T-helper 1 cell (primary cell): ENCODE measurements around the gene CDX2.
A peak's percentile ranks its signal among the peaks of the same experiment; 100 is the strongest.
"Not testable (repeated sequence)": the region's sequence is repeated elsewhere in the genome, so short reads cannot be mapped to it uniquely, and the experiment has no call there.

ENCODE experiments used
- DNase-seq, 5 donors: peaks; one replicate each; pipeline ENCODE4 v3.0.0-alpha.2; 2012 to 2020

The CDX2 gene

GRCh38 chr13:27964206-27964605, 4.9 kb downstream of the CDX2 start:
- DNase-seq: not testable (repeated sequence)

- DNase-seq: no peak
Measured at GRCh38 chr13:27963491-27963890, 5.6 kb downstream of the CDX2 start.

- DNase-seq: no peak
Measured at GRCh38 chr13:27962982-27963381, 6.1 kb downstream of the CDX2 start.

GRCh38 chr13:27962128-27962841, 6.8 kb downstream of the CDX2 start:
- DNase-seq: no peak

- no peak for DNase-seq
Measured at GRCh38 chr13:27961227-27962085, 7.7 kb downstream of the CDX2 start.

- peak in 1 of 5 donors; percentile 32 for DNase-seq
Measured at GRCh38 chr13:27960362-27961226, 8.5 kb downstream of the CDX2 start.

GRCh38 chr13:27959976-27960361, 9.1 kb downstream of the CDX2 start:
- no peak for DNase-seq

- no peak for DNase-seq
Measured at GRCh38 chr13:27956576-27957300, 12.4 kb downstream of the CDX2 start.

- DNase-seq: no peak
Measured at GRCh38 chr13:27955014-27955591, 14.0 kb downstream of the CDX2 start.

GRCh38 chr13:27954406-27954851, 14.7 kb downstream of the CDX2 start:
- DNase-seq: no peak

- peak in 3 of 5 donors; percentile 37 to 53 (median 44) for DNase-seq
Measured at GRCh38 chr13:27953676-27954405, 15.3 kb downstream of the CDX2 start.

GRCh38 chr13:27952876-27953675, 16.0 kb downstream of the CDX2 start:
- no peak for DNase-seq

GRCh38 chr13:27942972-27943371, 26.1 kb downstream of the CDX2 start:
- DNase-seq: no peak

GRCh38 chr13:27933580-27934328, 35.4 kb downstream of the CDX2 start:
- DNase-seq: no peak

GRCh38 chr13:27933118-27933517, 36.0 kb downstream of the CDX2 start:
- DNase-seq: no peak

GRCh38 chr13:27929868-27930267, 39.2 kb downstream of the CDX2 start:
- no peak for DNase-seq

GRCh38 chr13:27928805-27929753, 40.0 kb downstream of the CDX2 start:
- no peak for DNase-seq

GRCh38 chr13:27928353-27928804, 40.7 kb downstream of the CDX2 start:
- DNase-seq: no peak
